ENCODE data around the gene EID3.

DNA sequence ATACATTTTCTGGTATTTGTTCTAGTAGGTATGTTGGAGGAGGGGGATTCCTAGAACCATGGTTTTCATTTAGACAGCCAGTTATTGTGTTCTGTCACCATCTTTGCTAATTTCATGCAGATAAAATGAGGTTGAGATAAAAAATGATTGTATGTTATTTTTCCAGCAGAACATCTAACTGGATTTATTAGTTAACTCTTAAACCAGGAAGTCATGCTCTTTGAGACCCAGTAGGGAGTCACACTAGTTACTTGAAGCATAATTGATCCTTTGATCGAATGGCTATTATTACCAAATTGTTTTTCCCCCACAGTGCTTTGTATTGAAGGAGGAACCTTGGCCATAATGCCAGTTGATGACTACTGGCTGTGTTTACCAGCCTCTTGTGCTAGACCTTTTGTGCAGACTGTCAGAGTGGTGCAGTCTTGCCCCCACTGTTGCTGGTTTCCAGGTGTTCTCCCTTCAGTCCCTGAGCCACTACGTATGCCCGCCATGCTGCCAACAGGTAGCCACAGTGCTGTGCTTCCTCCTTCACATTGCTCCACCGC is 6.0 kb downstream of the EID3 start:
- no peak for TF ChIP-seq BHLHE40 (IDR thresholded peaks at IDR 0.05; ENCODE audit: borderline replicate concordance)
- no peak for TF ChIP-seq HDGF (IDR thresholded peaks at IDR 0.05; ENCODE audit: borderline replicate concordance)
- no peak for TF ChIP-seq FOXK2 (IDR thresholded peaks at IDR 0.05)
- no peak for TF ChIP-seq TARDBP (IDR thresholded peaks at IDR 0.05)
- no peak for TF ChIP-seq SP1 (IDR thresholded peaks at IDR 0.05)
- TF ChIP-seq SUZ12 (IDR thresholded peaks at IDR 0.05) = no peak
